Cortex of kidney (tissue), 1 donor: ENCODE results near the gene DHCR24.

Experiments used
- DNase-seq: peaks from one replicate; lab custom pipeline; 2025; lab: John Stamatoyannopoulos, UW

The DHCR24 gene

DNA sequence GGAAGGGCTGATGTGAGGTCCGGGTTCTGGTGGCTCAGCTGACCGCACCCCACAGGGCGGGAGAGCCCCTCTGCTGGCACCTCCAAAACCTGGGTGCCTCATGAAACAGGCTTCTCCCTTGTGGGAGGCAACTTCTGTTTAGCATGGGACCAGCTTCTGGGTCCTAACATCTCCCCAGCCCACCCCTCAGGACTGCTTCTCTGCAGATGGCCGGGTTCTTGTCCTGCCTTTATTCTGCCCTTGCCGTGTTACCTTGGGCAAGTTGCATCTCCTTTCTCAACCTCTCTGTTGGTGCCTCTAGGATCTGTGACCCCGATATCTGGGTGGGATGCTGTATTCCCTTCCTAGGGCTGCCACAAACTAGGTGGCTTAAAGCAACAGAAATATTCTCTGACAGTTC lies 70.9 kb downstream of the DHCR24 start:
- DNase-seq, result no peak

DNA sequence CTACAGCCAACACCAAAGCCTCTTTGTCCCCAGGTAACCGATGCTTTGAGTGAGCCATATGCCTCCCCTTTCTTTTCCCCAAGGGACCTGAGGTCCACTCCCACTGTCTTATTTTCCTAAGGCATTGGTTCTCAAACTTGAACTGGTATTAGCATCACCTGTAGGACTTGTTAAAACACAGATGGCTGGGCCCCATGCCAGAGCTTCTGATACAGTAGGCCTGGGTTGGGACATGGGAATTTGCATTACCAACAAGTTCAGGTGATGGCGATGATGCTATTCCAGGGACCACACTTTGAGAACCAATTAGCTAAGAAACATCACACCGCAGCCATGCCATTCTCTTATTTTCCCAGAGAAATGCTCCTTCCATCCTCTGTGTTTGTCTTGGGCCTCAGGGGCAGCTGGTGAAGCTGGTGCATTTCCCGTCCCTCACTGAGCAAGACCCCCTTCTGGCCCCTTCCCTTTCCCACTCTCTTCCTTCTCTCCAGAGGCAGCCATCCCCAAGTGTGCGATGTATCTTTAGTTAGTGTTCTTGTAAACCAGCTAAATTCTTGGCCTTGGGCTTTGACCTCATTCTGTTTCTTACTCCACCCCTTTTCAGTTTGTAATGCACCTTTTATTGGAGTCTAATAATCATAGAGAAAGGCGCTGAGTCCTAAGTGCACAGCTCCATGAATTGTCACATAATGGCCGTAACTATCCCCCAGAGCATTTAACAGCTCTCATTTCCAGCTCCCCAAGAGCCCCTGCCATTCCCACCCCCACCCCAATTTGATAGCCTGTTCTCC lies 71.7 kb downstream of the DHCR24 start:
- DNase-seq, result no peak

DNA sequence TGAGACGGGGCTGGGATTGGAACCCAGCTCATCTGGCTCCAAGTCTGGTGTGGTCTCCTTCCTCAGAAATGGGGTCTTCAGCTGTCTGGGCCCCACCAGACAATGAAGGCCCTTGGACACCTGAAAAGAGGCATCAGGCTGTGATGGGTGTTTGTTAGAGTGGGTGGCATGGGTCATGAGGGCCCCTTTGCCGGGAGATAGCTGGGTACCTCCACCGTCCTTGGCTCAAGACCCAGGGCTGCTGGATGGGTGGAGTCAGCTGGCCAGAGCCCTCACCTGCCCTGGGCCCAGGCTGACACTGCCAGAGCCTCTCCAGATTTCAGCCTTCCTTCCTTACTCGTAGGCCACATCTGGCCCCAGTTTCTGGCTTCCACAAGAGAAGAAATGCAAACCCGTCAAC lies 72.4 kb downstream of the DHCR24 start:
- no peak for DNase-seq

DNA sequence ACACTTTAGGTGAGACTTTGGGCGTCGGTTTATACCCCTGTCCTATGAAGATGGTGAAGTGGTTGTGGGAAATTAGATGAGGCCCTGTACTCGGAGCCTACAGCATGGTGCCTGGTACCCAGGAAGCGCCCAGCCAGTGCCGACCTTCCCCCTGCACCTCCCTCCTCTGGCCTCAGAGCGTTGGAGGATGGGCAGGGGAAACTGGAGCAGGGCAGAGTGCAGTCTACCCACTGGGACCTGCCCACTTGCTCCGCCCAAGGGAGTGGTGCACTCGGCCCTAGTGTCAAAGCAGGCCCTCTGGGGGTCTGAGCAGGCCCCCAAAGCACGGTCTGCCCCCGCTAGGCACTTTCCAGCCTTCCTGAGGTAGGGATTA lies 72.9 kb downstream of the DHCR24 start:
- no peak for DNase-seq

DNA sequence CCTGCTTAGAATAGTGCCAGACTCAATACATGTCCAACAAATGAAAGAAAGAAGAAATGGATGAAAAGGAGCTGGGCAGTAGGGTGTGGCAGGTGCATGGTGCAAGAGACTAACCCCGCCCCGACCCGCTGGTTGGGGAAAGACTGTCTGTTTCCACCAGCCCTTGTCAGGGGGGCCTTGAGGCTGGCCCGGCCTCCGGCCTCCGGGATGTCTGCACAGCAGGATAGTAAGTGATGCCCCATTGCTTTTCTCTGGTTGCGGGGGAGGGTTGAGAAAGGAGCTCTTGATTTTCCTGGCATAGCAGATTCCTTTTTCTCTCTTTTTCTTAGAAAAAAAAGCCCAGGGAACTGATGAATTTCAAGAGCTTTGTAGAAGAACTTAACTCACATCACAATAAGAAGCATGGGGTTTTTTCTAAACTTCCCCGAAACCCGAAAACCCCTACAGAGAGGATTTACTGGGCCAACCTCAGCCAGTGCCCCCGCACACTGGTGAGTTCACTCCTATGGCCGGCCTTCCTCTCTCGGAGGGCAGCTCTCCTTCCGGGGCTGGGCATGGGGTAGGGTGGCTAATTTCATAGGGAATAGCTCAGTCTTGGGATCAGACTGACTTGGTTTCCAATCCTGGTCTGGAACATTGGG lies 73.4 kb downstream of the DHCR24 start:
- DNase-seq, result no peak

DNA sequence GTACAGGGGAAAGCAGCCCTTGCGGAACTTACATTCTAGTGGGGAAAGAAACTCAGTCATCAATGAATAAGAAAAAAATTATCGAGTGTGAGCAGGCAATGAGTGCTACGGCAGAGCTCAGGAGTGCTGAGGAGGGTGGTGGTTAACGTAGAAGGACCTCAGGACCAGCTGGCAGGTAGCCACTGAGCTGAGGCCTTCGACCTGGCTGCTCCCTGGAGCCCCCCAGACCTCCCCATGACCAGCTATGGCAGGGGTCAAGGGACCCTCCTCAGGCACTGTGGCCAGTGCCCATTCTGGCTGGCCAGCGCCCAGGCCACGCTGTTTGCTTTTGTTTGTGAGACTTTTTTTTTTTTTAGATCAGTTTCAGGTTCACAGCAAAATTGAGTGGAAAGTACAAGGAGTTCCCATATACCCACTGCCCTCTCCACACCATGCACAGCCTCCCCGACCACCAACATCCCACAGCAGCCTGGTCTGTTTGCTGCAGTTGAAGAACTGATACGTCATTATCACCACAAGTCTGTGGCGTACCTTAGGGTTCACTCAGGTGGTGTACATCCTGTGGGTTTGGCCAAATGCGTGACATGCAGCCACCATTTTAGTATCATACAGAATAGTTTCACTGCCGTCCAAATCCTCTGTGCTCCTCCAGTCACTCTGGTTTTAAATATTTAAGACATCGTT lies 74.1 kb downstream of the DHCR24 start:
- DNase-seq, result no peak

DNA sequence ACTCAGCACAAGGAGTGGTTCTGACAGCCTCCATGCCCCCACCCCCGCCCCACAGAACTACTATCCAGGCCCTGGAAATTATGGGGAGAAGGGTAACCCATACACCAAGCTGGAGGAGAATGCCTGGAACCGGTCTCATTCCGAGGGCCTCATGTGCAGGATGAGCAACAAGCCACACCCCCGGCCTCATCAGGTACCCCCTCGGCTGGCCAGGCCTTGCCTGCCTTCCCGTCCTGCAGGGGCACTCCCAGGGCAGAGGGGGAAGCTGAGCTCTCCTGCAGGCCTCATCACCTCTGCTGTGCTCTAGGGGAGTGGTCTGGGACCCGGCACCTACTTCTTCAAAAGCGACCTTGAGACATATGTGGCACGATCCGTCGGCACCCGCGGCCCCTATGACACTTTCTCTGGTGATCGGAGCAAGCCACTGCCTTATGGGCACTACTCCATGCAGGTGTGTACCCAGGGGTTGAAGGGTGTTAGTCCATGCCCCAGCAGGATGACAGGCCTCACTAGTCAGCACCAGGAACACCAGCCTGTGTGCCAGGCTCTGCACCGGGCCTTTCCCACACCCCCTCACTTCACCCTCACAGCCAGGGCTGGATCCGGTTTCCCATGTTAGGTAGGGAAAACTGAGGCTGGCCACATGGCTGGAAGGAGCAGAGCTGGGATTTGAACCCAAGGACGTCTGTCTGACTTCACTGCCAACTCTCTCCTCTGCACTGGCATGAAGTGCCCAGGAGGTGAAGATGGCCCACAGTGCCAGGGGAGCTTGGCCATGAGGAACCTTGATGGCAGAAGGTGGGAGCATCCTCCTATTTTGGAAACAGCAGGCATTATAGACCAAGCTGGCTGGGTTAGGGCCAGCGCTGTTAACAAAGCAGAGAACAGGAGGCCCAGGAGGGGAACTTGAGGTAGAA lies 75.0 kb downstream of the DHCR24 start:
- DNase-seq, result no peak

DNA sequence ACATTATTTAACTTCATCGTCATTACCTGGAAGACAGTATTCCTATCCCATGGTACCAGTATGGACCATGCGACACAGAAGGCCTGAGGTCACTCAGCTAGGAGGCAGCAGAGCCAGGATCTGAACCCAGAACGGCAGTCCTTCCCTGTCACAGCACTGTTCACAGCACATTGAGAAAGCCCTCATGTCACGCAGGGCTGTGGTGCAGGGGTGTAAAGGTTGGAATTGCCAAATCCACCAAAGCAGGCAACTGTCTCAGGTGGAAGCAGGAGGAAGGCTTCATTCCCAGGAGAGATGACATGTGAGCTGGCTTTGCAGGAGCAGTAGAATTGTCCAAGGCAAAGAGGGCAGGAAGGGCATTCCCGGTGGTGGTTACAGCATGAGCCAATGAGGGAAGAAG lies 75.9 kb downstream of the DHCR24 start:
- DNase-seq, result no peak

DNA sequence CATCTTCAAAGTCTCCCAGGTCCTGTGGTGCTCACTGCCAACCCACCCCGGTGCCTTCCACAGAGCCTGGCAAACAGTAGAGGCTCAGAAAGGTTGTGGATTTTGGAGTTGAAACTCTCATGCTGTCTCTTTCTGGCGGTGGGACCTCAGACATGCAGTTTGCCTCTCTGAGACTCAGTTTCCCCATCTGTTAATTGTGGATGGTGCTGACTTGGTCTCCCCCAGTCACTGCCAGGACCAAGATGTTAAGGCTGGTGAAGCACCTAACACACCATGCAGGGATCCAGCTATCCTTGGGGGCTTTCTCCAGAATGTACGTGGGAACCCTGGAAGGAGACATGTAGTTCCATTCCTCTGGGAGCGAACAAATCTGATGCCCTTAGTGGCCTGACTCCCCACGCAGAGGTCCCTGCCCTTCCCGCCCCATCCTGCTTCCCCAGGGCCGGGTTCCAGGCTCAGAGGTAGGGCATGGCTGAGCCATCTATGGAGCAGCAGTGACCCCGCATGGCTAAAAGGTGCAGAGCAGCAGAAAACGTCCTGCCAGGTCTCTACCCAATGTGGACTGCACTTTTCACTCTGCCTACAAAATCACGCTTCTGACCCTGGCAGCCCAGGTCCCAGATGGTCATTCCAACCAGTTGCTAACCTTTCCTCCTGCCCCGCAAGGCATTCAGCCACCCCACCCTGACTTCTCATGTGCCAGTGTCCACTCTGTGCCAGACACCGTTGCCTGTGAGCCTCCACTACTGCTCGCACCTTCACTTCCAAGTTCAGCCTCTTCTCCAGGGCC lies 76.6 kb downstream of the DHCR24 start:
- no peak for DNase-seq

DNA sequence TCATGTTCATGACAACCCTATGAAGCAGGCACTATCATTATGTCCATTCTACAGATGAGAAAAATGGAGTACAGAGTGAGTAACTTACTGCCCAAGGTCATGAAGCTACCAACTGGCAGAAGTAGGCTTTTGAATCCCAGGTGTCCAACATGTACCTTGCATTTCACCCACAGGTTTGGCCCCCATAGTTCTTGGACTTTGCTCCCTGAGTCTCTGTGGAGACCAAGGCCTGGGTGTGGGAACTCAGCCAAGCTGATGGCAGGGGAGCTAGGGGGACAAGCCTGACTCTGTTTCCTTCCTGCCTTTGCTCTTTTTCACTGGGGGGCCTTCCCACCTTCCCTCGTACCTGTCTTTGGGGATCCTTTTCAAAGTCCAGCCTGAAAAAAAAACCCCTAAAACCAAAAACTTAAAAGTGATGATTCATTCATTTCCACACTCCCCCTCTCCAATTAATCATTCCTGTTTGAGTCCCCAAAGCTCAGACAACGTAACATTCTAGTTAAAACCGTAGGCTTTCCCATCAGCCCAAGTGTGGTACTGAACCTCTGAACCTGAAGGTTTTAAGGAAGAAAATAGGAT lies 77.4 kb downstream of the DHCR24 start:
- no peak for DNase-seq

DNA sequence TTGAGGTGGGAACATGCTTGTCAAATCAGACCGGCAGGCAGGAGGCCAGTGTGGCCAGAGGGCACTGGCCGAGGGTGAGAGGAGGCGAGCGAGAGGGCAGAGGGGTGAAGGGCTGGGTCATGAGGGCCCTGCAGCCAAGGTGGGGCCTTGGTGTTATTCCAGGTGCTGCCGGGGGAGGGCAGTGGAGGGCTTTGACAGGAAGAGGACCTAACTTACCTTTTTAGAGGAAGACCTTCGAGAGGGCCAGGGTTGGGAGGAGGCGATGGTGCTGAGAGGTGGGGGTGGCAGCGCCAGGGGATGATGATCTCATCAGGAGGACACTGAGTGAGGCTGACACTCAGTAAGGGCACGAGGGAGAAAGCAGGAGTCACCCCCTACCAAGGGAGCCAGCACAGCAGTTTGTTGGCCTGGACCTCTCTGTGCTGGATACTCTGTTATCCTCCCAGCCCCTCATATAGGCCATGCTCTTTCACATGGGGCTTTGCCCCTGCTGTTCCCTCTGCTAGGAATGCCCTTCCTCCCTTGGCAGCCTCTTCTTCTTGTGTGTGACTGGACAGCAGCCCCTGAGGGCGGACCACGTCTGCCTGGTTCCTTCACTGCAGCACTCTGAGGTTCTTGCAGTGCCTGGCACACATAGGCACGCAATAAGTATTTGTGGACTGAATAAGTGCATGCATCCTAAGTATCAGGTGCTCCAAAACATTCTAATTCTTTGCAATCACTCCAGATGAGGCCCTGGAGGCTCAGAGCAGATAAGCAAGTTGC lies 78.4 kb downstream of the DHCR24 start:
- DNase-seq, result no peak

DNA sequence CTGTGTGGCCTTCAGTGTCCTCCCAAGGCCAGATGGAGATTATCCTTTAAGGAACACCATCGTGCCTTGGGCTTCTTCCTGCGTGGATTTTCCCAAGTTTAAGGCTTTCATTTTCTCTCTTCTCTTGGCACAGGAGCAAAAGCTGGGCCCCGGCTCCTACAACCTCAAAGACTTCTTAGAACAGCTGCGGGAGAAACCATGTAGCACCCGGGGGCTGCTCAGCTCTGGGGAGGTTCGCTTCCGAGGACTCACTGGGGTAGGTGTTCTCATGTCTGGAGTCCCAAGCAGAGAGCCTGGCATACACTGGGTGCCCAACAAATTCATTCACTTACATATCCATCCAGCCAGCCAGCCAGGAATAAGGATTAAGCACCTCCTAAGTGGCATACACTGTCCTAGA lies 79.2 kb downstream of the DHCR24 start:
- no peak for DNase-seq

DNA sequence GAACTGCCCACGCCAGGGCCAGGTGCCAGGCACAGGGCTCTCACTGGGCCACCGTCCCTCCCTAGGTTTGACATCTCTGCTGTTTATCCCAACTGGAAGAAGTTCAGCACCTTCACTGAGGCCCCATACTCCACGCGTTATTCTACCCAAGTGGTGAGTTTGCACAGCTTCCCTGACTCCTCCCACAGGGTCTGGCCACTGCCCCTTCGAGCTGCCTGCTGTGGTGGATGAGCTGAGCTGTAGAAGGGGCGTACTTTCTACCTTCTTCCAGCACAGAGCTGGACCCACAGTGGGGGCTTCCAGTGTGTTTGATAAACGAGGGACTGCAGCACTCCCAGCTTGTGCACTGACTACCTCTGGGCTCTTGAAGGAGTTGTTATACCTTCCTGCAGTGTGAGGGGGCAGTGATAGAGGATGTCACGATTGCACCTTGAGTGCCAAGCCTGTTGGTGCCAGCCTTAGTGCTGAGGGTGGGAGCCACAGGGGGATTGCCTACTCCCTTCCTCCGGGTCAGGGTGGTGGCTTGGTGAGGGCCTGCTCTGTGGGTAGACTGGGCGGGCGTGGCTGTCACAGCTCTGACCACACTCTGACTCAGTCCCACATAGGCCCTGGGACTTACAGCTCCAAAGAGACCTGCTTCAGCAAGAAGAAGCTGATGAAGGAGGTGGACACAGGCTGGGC lies 79.9 kb downstream of the DHCR24 start:
- DNase-seq, result no peak

DNA sequence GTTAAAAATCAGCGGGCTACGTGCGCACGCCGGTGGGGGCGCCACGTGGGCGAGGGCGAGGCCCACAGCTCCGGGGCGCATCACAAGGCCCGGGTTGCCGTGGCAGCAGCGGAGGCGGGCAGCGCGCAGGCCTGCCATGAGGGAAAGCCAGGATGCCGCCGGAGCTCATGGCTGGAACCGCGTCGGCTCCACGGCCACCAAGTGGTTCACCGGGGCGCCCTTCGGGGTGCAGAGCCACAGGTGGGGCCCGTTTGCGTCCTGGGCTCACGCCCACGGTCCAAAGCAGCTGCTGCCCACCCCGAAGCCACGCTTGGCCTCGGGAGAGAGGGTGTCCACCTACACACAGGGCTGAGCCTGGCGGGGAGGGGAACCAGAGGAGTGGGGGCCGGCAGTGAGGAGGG lies 81.0 kb downstream of the DHCR24 start:
- DNase-seq, result no peak

DNA sequence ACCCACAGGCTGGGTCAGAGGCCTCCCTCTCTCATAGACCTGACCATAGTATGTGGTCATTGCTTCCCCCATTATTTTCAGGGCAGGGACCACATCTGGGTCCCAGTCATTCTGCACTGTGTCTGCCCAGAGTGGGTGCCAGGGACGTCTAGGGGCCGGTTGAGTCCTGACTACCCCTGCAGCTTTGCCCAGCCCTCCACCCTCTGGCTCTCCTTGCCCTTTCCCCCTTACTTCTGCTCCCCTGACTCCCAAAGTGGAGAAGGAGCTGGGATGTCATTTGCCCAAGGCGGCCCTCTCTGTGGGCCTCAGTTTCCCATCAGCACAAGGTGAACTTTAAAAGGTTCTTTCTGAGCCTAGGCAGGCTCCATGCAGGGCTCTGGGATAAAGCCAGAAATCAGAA lies 81.5 kb downstream of the DHCR24 start:
- no peak for DNase-seq

DNA sequence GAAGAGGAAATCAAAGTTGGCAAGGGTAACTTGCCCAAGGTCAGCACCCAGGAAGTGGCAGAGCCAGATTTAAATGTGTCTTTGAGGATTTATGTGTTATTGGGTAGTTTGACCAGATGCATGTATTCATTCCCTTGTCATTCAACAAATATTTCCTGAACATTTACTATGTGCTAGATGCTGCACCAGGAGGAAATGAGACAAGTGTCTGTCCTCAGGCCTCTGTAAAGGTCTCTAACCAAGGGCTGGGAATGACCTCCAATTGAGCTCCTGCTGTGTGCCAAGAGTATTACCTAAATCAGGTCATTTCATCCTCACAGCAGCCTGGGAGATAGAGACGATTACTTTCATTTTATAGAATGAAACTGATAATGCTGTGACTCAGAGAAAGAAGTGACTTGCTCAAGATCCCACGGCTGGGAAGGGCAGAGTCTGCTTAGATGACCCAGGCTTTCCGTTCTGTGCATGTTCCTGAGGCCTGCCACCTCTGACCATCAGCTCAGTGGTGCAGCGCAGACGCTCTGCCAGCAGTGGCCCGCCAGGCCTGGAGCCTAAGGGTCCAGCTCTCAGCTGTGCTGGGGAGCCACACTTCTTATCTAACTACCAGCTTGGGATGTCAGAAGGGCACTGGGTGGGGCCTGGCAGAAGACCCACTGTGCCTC lies 82.4 kb downstream of the DHCR24 start:
- DNase-seq, result no peak

DNA sequence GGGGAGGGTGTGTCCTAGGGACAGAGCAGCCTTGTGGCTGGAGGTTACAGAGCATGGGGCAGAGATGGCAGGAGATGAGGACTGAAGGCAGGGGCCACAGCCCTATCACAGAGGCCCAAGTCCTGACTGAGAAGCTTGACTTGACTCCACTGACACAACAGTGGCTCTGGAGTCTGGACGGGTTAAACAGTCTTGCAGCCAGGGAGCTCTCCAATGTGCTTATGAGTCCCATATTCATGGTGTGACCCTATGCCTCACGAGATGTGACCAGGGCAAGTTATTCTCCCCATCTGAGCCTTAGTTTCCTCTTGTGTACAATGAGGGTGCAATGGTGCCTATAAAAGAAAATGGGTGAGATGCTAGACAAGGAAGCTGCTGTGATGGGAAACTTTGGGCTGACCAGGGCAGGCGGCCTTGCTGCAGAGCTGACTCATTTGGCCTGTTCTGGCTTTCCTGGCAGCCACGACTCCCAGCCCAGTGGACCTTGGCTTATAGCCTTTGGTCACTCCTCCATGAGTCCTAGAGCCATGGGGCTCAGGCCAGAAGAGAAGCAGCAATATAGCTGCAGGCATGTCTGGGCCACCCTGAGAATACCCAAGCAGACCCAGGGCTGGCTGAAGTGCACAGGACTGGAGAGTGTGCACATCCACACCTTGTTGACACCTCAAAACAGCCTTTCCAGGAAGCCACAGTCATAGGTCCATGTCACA lies 83.1 kb downstream of the DHCR24 start:
- no peak for DNase-seq
